Stimulated activated memory B cell treated with anti-CD40 and anti-IgM and Interleukin-4, amounts not matched to agents 10 μg/mL and 1 μg/mL and 100 μg/mL, for 72 hours (primary cell): ENCODE data around the gene SLAMF6.
A peak's percentile ranks its signal among the peaks of the same experiment; 100 is the strongest.

Source experiments
- ATAC-seq: fragments of 150-1000 bp; cut with Tn5 transposase; 2 replicates; pipeline ENCODE4 v1.10.0; 2021
- H3K27ac Mint-ChIP-seq: one replicate; pipeline ENCODE4 v1.8.0; 2022; ENCODE audit warnings: mild to moderate bottlenecking, mixed read lengths
- H3K27me3 Mint-ChIP-seq: one replicate; pipeline ENCODE4 v1.8.0; 2022; ENCODE audit warnings: mixed read lengths
- H3K36me3 Mint-ChIP-seq: one replicate; pipeline ENCODE4 v1.8.0; 2022; ENCODE audit warnings: mixed read lengths
- H3K4me1 Mint-ChIP-seq: one replicate; pipeline ENCODE4 v1.8.0; 2022; ENCODE audit warnings: mixed read lengths
- H3K4me3 Mint-ChIP-seq: one replicate; pipeline ENCODE4 v1.8.0; 2022; ENCODE audit warnings: mild to moderate bottlenecking, moderate library complexity, mixed read lengths
- H3K9me3 Mint-ChIP-seq: one replicate; pipeline ENCODE4 v1.8.0; 2022; ENCODE audit warnings: mixed read lengths

The SLAMF6 gene

DNA sequence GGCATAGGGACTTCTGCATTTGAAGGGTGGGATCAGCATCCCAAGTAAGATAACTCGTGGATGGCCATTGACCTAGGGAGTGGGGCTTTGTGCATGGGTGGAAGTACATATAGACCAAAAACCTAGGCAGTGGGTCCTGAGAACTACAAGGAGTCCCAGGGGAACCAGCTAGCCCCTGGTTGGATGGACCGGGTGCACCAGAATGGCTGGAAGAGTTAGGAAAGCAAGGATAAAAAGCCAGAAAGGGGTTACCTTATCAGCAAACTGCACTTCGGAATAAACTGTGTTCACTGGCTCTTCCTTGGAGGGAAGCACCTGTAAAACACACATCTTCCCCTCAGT, 26.6 kb upstream of the SLAMF6 start:
- H3K27me3 Mint-ChIP-seq: no peaks in the 10 kb centered on the region
- ATAC-seq: no peak
- no peak overlapping the region for H3K4me3 Mint-ChIP-seq
- peaks cover 86% of the 10 kb centered on the region for H3K4me1 Mint-ChIP-seq
- H3K9me3 Mint-ChIP-seq: peaks cover 3% of the 10 kb centered on the region
- peak overlapping the region; percentile 83 for H3K27ac Mint-ChIP-seq
- H3K36me3 Mint-ChIP-seq: peaks cover 70% of the 10 kb centered on the region

DNA sequence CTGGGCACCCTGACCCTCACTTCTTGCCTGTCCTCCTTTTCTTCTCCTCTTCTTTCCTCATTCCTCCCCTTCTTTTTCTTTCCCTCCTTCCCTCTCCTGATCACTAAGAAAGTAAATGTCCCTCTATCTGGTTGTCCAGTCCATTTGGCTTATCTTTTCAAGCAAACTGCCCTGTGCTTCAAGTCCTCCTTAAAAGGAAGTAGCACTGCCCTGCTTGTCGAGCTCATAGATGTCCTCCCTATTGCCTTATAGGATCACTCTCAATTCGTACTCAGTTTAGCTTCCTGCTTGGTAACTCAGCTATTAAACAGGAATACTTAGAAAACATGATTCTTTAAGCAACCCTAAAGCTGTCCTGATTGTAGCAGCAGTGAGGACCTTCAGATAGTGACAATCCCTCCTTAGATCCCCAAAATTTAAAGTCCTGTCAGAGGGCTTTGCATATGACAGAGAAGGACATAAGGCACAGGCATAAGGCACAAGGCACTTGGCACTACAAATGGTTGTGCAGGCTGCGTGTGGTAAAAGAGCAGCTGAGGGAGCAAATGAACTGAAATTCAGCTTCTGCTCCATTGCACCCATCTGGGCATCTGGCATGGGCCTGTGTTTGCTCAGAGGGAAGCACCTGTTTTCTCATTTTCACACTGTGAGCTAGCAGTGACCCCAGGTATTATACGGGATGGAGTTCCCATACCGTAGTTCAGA, 26.1 kb upstream of the SLAMF6 start:
- no peaks in the 10 kb centered on the region for H3K27me3 Mint-ChIP-seq
- peak overlapping the region; percentile 83 for H3K27ac Mint-ChIP-seq
- peaks cover 92% of the 10 kb centered on the region for H3K4me1 Mint-ChIP-seq
- peaks cover 3% of the 10 kb centered on the region for H3K9me3 Mint-ChIP-seq
- ATAC-seq: peak; percentile 85
- peaks cover 70% of the 10 kb centered on the region for H3K36me3 Mint-ChIP-seq
- H3K4me3 Mint-ChIP-seq: peak overlapping the region; percentile 13

DNA sequence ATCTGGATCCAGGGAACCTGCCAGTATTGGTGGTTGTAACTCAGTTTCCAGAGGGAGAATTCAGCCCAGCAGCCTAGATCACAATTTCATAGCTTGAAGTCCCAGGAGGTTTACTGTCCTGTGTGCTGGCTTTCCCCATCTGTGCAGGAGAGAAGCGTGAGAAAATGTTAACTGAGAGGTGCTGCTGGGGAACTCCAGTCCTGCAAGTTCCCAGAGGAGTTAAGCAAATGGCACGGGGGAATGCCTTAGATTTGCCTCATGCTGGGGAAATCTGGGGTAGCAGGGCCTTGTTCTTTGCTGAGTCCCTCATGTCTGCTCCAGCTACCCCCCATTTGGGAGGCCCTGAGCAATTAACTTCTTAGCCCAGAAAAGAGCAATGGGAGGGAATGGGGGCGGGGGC, 25.1 kb upstream of the SLAMF6 start:
- Mint-ChIP-seq H3K4me3 (no peak overlapping the region), H3K27me3 (no peaks in the 10 kb centered on the region), H3K36me3 (peaks cover 62% of the 10 kb centered on the region), H3K9me3 (peaks cover 3% of the 10 kb centered on the region), H3K4me1 (peaks cover 87% of the 10 kb centered on the region), H3K27ac (peak overlapping the region; percentile 83)
- peak; percentile 61 for ATAC-seq

DNA sequence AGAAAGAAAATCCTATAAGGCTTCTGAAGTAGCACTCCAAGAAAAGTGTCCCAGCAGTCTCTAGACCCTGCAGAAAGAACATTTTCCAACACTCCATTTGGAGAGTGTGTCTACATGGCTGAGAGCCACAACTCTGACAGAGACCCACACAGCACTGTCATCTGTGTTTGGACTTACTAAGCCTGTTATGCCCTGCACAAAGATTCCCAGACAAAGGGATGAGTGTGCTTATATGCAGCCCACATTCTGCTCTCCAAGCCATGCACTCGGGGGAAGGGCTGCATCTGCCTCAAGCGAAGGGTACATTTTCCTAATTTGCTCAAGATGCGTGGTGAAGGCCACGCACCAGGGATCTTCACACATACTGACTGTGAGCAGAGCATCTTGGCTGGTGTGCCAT, 24.4 kb upstream of the SLAMF6 start:
- Mint-ChIP-seq H3K4me3 (no peak overlapping the region), H3K4me1 (peaks cover 79% of the 10 kb centered on the region), H3K9me3 (no peaks in the 10 kb centered on the region), H3K27ac (peak overlapping the region; percentile 83), H3K36me3 (peaks cover 55% of the 10 kb centered on the region), H3K27me3 (no peaks in the 10 kb centered on the region)
- ATAC-seq: no peak

DNA sequence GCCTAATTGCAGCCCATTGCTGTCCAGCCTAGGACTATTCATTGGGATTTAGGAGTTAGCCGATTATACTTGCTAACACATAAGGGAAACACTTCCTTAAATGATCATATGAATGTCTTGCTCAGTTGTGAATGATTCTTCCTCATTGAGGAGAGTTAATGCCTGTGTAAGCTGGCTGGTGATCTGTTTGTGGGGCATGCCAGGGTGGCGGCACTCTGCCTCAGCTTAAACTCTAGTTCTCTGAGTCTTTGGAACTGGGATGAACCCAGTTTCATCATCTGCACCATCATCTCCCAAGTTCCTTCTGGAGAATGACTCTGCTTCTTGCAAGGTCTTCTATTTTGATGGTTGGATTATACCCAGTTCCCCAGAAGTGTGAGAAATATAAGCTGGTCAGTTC, 23.9 kb upstream of the SLAMF6 start:
- H3K36me3 Mint-ChIP-seq: peaks cover 53% of the 10 kb centered on the region
- peaks cover 79% of the 10 kb centered on the region for H3K4me1 Mint-ChIP-seq
- no peak overlapping the region for H3K4me3 Mint-ChIP-seq
- ATAC-seq: no peak
- no peaks in the 10 kb centered on the region for H3K27me3 Mint-ChIP-seq
- H3K9me3 Mint-ChIP-seq: no peaks in the 10 kb centered on the region
- peak overlapping the region; percentile 83 for H3K27ac Mint-ChIP-seq

DNA sequence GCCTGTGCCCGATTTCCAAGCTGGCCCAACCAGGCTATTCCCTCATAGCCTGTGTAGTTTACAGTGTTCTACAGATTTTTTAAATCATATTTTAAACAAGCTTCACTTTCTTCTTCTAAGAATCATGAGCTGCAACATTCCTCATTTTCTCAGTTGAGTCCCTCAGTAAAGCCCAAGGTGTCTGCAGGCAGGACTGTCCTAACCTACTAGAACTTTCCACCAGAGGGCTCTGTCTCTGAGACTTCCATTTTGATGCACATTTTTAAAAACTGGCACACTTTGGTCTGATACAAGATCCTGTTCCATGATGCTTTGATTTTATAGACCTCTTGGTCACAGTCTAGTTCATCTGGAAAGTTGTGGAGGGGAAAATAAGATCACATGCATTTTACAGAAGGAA, 21.6 kb upstream of the SLAMF6 start:
- peaks cover 79% of the 10 kb centered on the region for H3K4me1 Mint-ChIP-seq

DNA sequence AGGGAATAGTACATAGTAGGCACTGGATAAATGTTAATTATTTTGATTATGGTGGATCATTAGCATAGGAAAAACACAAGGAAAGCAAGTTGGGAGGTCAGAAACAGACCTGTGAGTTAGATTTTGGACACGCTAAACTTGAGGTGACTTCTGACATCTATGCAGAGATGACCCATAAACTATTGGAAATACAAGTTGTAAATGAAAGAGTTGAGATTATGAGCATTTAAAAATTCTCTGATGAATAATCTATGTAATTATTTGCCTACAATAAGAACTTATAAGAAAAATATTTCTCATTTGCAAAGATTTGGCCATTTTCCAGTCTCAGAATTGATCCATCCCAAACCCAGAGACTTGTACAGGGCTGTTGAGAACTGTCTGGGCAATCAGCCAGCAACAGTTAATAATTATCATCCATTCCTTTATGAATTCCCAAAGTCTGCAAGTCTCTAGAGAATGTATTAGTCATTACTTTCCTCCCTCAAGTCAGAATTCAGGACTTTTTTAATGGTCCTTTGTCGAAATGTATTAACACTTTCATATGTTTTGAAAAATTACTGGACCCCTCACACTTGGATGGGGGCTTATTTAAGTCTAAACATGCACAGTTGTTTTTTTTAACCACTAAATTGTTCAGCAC, 19.4 kb upstream of the SLAMF6 start:
- H3K9me3 Mint-ChIP-seq: no peaks in the 10 kb centered on the region
- H3K27ac Mint-ChIP-seq: peak overlapping the region; percentile 89
- no peak for ATAC-seq
- peaks cover 69% of the 10 kb centered on the region for H3K4me1 Mint-ChIP-seq
- H3K36me3 Mint-ChIP-seq: peaks cover 33% of the 10 kb centered on the region
- H3K4me3 Mint-ChIP-seq: no peak overlapping the region
- H3K27me3 Mint-ChIP-seq: no peaks in the 10 kb centered on the region

More for the DNA sequence above, 21.6 kb upstream of the SLAMF6 start:
- Mint-ChIP-seq H3K4me3 (no peak overlapping the region), H3K9me3 (no peaks in the 10 kb centered on the region), H3K27ac (peak overlapping the region; percentile 83), H3K27me3 (no peaks in the 10 kb centered on the region), H3K36me3 (peaks cover 45% of the 10 kb centered on the region)
- ATAC-seq: no peak

DNA sequence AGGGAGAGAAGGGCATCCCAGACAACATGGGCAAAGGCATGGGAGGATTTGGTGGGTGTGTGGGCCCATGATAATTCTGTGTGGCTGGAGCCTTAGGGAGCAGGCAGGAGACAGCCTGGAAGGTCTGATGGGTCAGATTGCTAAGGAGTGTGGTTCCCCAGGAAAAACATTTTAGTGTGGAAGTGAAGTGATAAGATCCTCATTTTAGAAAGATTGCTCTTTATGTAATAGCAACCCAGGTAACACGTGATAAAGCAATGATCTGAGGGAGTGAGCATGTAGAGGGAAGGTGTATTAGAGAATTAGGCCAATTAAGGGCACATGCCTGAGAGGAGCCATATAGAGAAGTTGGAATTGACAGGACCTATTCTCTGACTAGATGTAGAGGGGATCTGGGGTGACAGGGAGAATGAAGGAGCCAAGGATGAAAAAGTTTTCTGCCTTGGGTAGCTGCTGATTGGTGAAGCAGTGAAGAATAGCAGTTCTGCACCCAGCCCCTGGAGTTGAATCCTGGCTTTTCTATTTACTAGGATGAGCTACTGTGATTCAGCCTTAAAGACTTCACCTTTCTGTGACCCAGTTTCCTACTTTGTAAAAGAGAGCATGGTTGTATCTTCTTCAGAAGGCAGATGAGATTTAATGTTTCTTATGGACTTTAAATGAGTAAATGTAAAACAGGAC, 18.7 kb upstream of the SLAMF6 start:
- ATAC-seq: no peak
- Mint-ChIP-seq H3K4me1 (peaks cover 62% of the 10 kb centered on the region), H3K27ac (peak overlapping the region; percentile 89), H3K9me3 (no peaks in the 10 kb centered on the region), H3K27me3 (no peaks in the 10 kb centered on the region), H3K4me3 (no peak overlapping the region), H3K36me3 (peaks cover 27% of the 10 kb centered on the region)

DNA sequence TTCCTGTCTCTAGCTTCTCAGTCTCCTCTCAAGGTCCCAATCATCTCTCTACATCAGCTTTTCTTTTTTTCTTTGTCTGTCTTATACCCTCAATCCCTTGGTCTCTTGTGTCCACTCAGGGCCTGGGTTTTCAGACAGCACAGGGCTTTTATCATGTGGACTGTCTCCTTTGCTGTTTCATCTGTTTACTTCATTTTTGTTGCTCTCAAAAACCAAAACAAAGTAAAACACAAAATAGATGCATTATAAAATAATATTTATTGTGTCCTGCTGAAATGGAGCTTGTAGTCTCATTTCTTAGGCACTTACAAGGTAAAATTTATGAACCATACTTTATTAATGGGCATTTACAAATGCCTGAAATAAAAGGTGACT, 17.8 kb upstream of the SLAMF6 start:
- no peak for ATAC-seq
- Mint-ChIP-seq H3K27ac (peak overlapping the region; percentile 89), H3K27me3 (no peaks in the 10 kb centered on the region), H3K9me3 (peaks cover 2% of the 10 kb centered on the region), H3K4me1 (peaks cover 54% of the 10 kb centered on the region), H3K36me3 (peaks cover 18% of the 10 kb centered on the region), H3K4me3 (peak overlapping the region; percentile 22)

DNA sequence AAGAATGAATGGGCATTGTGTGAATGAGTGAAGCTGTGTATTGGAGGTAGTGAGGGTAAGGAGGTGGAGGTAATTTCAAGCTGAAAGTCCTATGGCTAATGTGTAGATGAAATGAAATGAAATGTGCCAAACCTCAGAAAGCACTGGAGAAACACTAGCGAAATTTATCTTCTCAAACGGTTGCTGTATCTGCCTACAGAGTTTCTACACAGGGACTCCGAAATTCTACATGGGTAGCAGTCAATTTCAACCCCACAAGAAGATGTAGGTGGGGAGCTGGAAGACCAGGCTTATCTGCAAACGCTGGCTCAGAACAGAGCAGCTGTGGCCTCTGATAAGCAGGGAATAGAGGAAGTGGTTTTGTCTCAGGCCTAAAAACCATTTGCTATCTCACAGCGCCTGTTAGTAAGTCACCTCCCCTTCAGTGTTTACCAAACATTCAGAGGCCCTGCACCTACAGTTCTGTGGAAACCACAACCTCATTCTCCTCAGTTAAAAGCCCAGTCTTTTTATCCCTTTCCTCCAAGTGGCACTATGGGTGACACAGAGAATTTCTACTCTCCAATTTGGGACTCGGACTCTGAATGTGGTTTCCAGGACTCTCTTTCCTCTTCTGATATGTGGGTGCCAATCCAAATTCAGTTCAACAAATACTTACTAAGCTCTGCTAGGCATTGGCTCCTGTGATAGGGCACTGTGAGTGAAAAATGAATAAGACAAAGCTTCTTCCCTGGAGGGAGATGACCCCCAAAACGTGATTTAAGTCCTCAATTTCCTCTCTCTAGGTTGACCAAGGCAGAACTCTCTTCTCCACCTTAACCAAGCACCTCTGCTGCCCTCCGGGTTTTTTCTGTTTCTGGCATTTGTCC, 17.2 kb upstream of the SLAMF6 start:
- peaks cover 4% of the 10 kb centered on the region for H3K9me3 Mint-ChIP-seq
- peak overlapping the region; percentile 22 for H3K4me3 Mint-ChIP-seq
- H3K4me1 Mint-ChIP-seq: peaks cover 54% of the 10 kb centered on the region
- peak; percentile 99 for ATAC-seq
- no peaks in the 10 kb centered on the region for H3K27me3 Mint-ChIP-seq
- peaks cover 16% of the 10 kb centered on the region for H3K36me3 Mint-ChIP-seq
- H3K27ac Mint-ChIP-seq: peak overlapping the region; percentile 89

DNA sequence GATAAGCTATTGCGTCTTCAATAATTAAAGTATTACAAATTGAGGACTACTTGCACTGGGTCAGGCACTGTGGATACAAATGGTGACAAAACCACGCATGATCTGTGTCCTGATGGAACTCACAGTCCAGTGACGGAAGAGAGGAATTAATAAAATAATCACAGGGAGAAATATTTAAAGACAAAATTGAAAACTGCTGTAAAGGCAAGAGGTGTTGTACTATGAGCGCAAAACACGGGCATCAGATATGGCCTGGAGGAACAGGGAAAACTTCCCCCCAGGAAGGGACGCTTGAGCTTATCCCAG, 16.6 kb upstream of the SLAMF6 start:
- Mint-ChIP-seq H3K9me3 (peaks cover 8% of the 10 kb centered on the region), H3K27me3 (no peaks in the 10 kb centered on the region), H3K36me3 (peaks cover 16% of the 10 kb centered on the region), H3K4me1 (peaks cover 48% of the 10 kb centered on the region), H3K27ac (peak overlapping the region; percentile 89), H3K4me3 (peak overlapping the region; percentile 3)
- ATAC-seq: no peak

DNA sequence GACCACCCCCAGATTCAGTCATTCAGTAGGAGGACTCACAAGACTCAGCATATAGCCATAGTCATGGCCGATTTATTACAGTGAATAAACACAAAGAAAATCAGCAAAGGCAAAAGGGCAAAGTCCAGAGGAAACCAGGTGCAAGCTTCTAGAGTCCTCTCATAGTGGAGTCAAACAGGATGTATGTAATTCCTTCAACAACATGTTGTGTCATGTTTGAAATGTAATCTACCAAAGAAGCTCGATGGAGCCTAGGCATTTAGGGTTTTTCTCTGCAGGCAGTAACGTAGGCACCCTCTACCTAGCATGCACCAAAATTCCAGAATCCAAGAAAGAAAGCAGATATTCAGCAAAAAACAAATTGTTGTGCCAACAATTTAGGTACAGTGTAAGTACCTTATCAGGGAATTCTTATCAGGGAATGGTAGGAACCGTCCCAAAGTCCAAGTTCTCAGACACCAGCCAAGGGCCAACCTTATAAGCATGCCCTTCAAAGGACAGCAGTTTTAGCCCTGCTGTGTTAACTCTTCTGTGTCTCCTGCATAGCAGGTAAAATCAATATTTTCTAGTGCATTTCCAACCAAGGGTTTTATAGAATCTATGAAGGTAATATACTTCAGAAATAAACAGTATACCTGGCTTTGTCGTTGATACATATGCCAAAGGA, 16.1 kb upstream of the SLAMF6 start:
- Mint-ChIP-seq H3K27me3 (no peaks in the 10 kb centered on the region), H3K27ac (peak overlapping the region; percentile 89), H3K36me3 (peaks cover 16% of the 10 kb centered on the region), H3K9me3 (peaks cover 10% of the 10 kb centered on the region), H3K4me3 (no peak overlapping the region), H3K4me1 (peaks cover 43% of the 10 kb centered on the region)
- ATAC-seq: no peak

DNA sequence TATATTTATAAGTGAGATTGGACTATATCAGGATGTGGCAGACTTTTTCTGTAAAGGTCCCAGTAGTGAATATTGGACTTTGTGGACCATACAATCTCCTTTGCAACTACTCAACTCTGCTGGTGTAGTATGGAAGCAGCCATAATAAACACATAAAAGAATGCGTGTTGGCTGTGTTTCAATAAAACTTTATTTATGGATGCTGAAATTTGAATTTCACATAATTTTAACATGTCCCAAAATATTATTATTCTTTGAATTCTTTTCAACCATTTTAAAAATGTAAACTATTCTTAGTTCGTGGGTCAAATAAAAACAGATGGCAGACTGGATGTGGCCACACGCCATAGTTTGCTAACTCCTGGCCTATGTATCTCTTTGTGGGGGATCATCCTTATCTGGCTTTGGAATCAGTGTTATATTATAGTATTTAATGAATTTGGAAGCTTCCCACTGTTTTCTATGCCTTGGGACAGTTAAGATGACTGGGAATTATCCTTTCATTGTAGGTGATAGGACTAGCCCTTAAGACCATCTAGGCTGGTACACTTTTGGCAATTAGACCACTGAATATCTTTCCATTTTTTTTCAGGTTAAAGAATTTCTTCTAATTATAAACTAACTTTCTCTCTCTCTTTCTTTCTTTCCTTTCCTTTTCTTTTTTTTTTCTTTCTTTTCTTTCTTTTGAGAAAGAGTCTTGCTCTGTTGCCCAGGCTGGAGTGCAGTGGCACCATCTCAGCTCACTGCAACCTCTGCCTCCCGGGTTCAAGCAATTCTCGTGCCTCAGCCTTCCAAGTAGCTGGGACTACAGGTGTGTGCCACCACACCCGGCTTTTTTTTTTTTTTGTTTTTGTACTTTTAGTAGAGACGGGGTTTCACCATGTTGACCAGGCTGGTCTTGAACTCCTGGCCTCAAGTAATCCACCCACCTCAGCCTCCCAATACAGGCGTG, 14.9 kb upstream of the SLAMF6 start:
- H3K9me3 Mint-ChIP-seq: peaks cover 10% of the 10 kb centered on the region
- no peaks in the 10 kb centered on the region for H3K27me3 Mint-ChIP-seq
- H3K27ac Mint-ChIP-seq: no peak overlapping the region
- no peak for ATAC-seq
- no peak overlapping the region for H3K4me3 Mint-ChIP-seq
- peaks cover 40% of the 10 kb centered on the region for H3K4me1 Mint-ChIP-seq
- peaks cover 16% of the 10 kb centered on the region for H3K36me3 Mint-ChIP-seq
